A549 (cell line): ENCODE measurements around the gene SEMA5A. TPM values are rescaled to one million over a fixed set of nuclear protein-coding genes. Genes with fewer than 3 reads are reported as not detected.

Experiments used
- ATAC-seq, 2 experiments: fragments of 200-7000 bp in 1 of 2; fragments of >200 bp in 1 of 2; cut with Nextera tagmentation in 1 of 2; cut with Tn5 transposase in 1 of 2; 3 replicates each; pipeline versions ENCODE4 v1.8.0 to v1.9.1; 2018 to 2020; ENCODE audit warnings: mild to moderate bottlenecking in 1 of 2, moderate library complexity in 1 of 2
- CTCF ChIA-PET: fragments of 300-600 bp; sonication (Branson Sonifier 250); formaldehyde crosslinking; extraction: SDS; loops from one replicate; lab custom pipeline; 2021; ENCODE audit warnings: antibody characterized with exemption, inconsistent platforms; lab: Yijun Ruan, JAX
- POLR2A ChIA-PET: fragments of 350-600 bp; formaldehyde crosslinking; extraction: SDS; loops from one replicate; lab custom pipeline; 2021; ENCODE audit warnings: antibody characterized with exemption, inconsistent platforms; lab: Yijun Ruan, JAX
- DNase-seq, 2 experiments: peaks; one replicate each; pipeline versions ENCODE4 v3.0.0 to v3.0.0-alpha.2; 2011 to 2016; ENCODE audit warnings: low read depth in 1 of 2, low spot score in 1 of 2
- FAIRE-seq: peaks from 2 replicates; lab custom pipeline; 2011; peaks lifted over from hg19 to GRCh38; lab: Jason Lieb, UNC
- H3K27ac ChIP-seq, 2 experiments: fragments of >200 bp; sonication (Bioruptor Twin); formaldehyde crosslinking; 3 replicates each; pipeline ENCODE4 v1.5.1; 2016 to 2017
- H3K4me1 ChIP-seq: fragments of >200 bp; sonication (Bioruptor Twin); formaldehyde crosslinking; 3 replicates; pipeline ENCODE4 v1.6.1; 2016
- H3K4me2 ChIP-seq: fragments of >200 bp; sonication (Bioruptor Twin); formaldehyde crosslinking; 3 replicates; pipeline ENCODE4 v1.6.1; 2016
- H3K4me3 ChIP-seq: fragments of >200 bp; sonication (Bioruptor Twin); formaldehyde crosslinking; 3 replicates; pipeline ENCODE4 v1.5.1; 2016
- H3K9me3 ChIP-seq: fragments of >200 bp; sonication (Bioruptor Twin); formaldehyde crosslinking; 3 replicates; pipeline ENCODE4 v1.6.1; 2016
- ATOH8 ChIP-seq: fragments of 250-450 bp; sonication (Bioruptor Pico); IDR thresholded peaks from 2 replicates; pipeline ENCODE4 v1.5.0; 2020; ENCODE audit warnings: low read depth, mild to moderate bottlenecking, moderate library complexity
- CBX8 ChIP-seq: fragments of 200-600 bp; sonication (generic); IDR thresholded peaks from 2 replicates; pipeline ENCODE4 v1.6.1; 2016
- EHF ChIP-seq: fragments of 250-450 bp; sonication (Bioruptor Pico); IDR thresholded peaks from 2 replicates; pipeline ENCODE4 v1.5.0; 2020; ENCODE audit warnings: mild to moderate bottlenecking
- EHMT2 ChIP-seq: fragments of 200-600 bp; sonication (generic); IDR thresholded peaks from 2 replicates; pipeline ENCODE4 v1.6.1; 2016; ENCODE audit warnings: antibody characterized with exemption, low read depth, mild to moderate bottlenecking, moderate library complexity
- EP300 ChIP-seq, 2 experiments: fragments of >200 bp; sonication (Bioruptor Twin); formaldehyde crosslinking; IDR thresholded peaks; 2 replicates in 1 of 2; 3 replicates in 1 of 2; pipeline ENCODE4 v1.6.1; 2016 to 2017
- ESRRA ChIP-seq: fragments of 150-350 bp; IDR thresholded peaks from 2 replicates; pipeline ENCODE4 v1.6.1; 2014; ENCODE audit warnings: mild to moderate bottlenecking, low read length, borderline replicate concordance
- FOSB ChIP-seq: fragments of 250-450 bp; sonication (Bioruptor Pico); IDR thresholded peaks from 2 replicates; pipeline ENCODE4 v1.5.0; 2020; ENCODE audit warnings: mild to moderate bottlenecking, moderate library complexity
- FOSL2 ChIP-seq, 2 experiments: fragments of 450-650 bp in 1 of 2; fragments of >200 bp in 1 of 2; sonication (Bioruptor Twin) in 1 of 2; formaldehyde crosslinking; IDR thresholded peaks; 2 replicates each; pipeline versions ENCODE4 v1.5.0 to v1.6.1; 2016 to 2020; ENCODE audit warnings: mild to moderate bottlenecking in 1 of 2, moderate library complexity in 1 of 2
- FOXS1 ChIP-seq: fragments of 250-450 bp; sonication (Bioruptor Pico); IDR thresholded peaks from 2 replicates; pipeline ENCODE4 v1.5.0; 2020; ENCODE audit warnings: mild to moderate bottlenecking, moderate library complexity
- HOXB5 ChIP-seq: fragments of 250-450 bp; sonication (Bioruptor Pico); IDR thresholded peaks from 2 replicates; pipeline ENCODE4 v1.5.0; 2020; ENCODE audit warnings: mild to moderate bottlenecking, moderate library complexity
- JUN ChIP-seq, 2 experiments: fragments of >200 bp; sonication (Bioruptor Twin); formaldehyde crosslinking; IDR thresholded peaks; 2 replicates in 1 of 2; 3 replicates in 1 of 2; pipeline ENCODE4 v1.6.1; 2016 to 2017
- KDM5A ChIP-seq: fragments of 200-600 bp; sonication (generic); IDR thresholded peaks from 2 replicates; pipeline ENCODE4 v1.6.1; 2016; ENCODE audit warnings: antibody characterized with exemption, mild to moderate bottlenecking
- NR3C1 ChIP-seq: fragments of >200 bp; sonication (Bioruptor Twin); formaldehyde crosslinking; IDR thresholded peaks from 3 replicates; pipeline ENCODE4 v1.6.1; 2017
- PHF8 ChIP-seq: fragments of 200-600 bp; sonication (generic); IDR thresholded peaks from 2 replicates; pipeline ENCODE4 v1.6.1; 2016; ENCODE audit warnings: low read depth, mild to moderate bottlenecking, antibody characterized with exemption, moderate library complexity, borderline replicate concordance
- RCOR1 ChIP-seq: fragments of 150-350 bp; IDR thresholded peaks from 2 replicates; pipeline ENCODE4 v1.6.1; 2014; ENCODE audit warnings: antibody characterized with exemption, low read length, low read depth
- RNF2 ChIP-seq: fragments of 200-600 bp; sonication (generic); IDR thresholded peaks from 2 replicates; pipeline ENCODE4 v1.6.1; 2016; ENCODE audit warnings: low read depth, mild to moderate bottlenecking, antibody characterized with exemption, moderate library complexity, borderline replicate concordance
- SMC3 ChIP-seq: fragments of >200 bp; sonication (Bioruptor Twin); formaldehyde crosslinking; IDR thresholded peaks from 3 replicates; pipeline ENCODE4 v1.6.1; 2018; ENCODE audit warnings: inconsistent platforms
- ZC3H11A ChIP-seq: fragments of 450-650 bp; IDR thresholded peaks from 2 replicates; pipeline ENCODE4 v1.6.1; 2014; ENCODE audit warnings: antibody characterized with exemption, mild to moderate bottlenecking
- ZNF302 ChIP-seq: fragments of 250-450 bp; sonication (Bioruptor Pico); IDR thresholded peaks from 2 replicates; pipeline ENCODE4 v1.9.0; 2021; ENCODE audit warnings: inconsistent platforms, mild to moderate bottlenecking, moderate library complexity
- WGBS: methylation state at CpG from one replicate; pipeline ENCODE4 v1.1.6; 2017; ENCODE audit errors: missing lambda C conversion rate; 5-methylcytosine and 5-hydroxymethylcytosine counted together
- polyA plus RNA-seq, 4 experiments: library from polyadenylated mRNA; depleted of rRNA in 3 of 4; stranded (reverse); fragments of >200 nt; fragmentation: RNase III in 1 of 4; extraction: RNeasy Plus Mini Kit Qiagen cat#74134 plus additional on column Dnase treatment in 1 of 4; gene quantifications; 2 replicates in 3 of 4; 3 replicates in 1 of 4; pipeline ENCODE4 v1.2.3, GENCODE V29; 2011 to 2017
- TF ChIP-seq, protein P1 (sequence below): IDR thresholded peaks from 2 replicates; pipeline ENCODE4 v1.6.1; 2012
- TF ChIP-seq, protein P2 (sequence below): fragments of 150-350 bp; IDR thresholded peaks from 2 replicates; pipeline ENCODE4 v1.6.1; 2014; ENCODE audit warnings: low read depth, mild to moderate bottlenecking, low read length

Gene SEMA5A
- polyA plus RNA-seq, 2 of the 4 experiments (the other 2 are of a cell fraction): not detected

- ATAC-seq (peak; percentile 27 to 53; a peak in 4 of 6 replicates), DNase-seq (no peak), FAIRE-seq (no peak)
- peak overlapping the region; percentile 87 for H3K4me2 ChIP-seq
- WGBS: 9% methylated on average over 6 of the region's 6 CpGs
- H3K4me3 ChIP-seq: no peak overlapping the region; the same call in 2 of the 3 replicates
- H3K9me3 ChIP-seq: no peaks in the 10 kb centered on the region; the same call in 2 of the 3 replicates
- ChIA-PET CTCF (interaction anchor here (0.8 to 2.9 kb wide), 14 partner anchors 10 to 1604 kb away, joined by 3 to 27 read pairs (median 4); no protein-coding TSS in a partner anchor), POLR2A (no interaction called here)
- no peak for TF ChIP-seq ZC3H11A
- no peak for TF ChIP-seq RCOR1
- TF ChIP-seq KDM5A: no peak
- TF ChIP-seq CBX8: no peak
- no peak for TF ChIP-seq NR3C1
- H3K27ac ChIP-seq: no peak overlapping the region
- H3K4me1 ChIP-seq: peaks cover 15% of the 10 kb centered on the region
Measured at GRCh38 chr5:9544056-9544455, 1.8 kb downstream of the SEMA5A start.

- H3K27ac ChIP-seq: no peak overlapping the region
Measured at GRCh38 chr5:9543311-9543920, 2.5 kb downstream of the SEMA5A start.

DNA sequence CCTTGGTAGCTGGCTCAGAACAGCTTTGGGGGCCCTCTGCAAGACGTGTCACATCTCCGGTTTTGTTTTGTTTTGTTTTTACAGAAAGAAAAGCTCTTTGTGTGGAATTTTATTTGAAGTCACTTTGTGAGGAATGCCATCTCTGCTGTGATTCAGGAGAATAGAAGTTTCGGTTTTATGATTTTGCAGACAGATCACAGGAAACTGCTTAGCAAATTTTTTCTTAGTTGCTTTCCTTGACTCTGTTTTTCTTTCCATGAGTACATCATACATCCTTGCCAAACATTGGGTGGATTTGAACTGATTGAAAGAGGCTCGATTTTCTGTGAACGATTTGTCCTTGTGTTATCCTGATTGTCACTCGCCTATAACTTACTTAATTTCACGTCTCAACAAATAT lies 5.1 kb downstream of the SEMA5A start:
- DNase-seq: no peak
- no peak for ATAC-seq
- WGBS: 4% methylated on average over 7 of the region's 7 CpGs
- CTCF ChIA-PET: no interaction called here
- TF ChIP-seq ATOH8 (CRISPR knock-in tag) (no peak), EHF (CRISPR knock-in tag) (no peak), ZNF302 (CRISPR knock-in tag) (no peak), EHMT2 (no peak), PHF8 (no peak)
- TF ChIP-seq, protein P1, sequence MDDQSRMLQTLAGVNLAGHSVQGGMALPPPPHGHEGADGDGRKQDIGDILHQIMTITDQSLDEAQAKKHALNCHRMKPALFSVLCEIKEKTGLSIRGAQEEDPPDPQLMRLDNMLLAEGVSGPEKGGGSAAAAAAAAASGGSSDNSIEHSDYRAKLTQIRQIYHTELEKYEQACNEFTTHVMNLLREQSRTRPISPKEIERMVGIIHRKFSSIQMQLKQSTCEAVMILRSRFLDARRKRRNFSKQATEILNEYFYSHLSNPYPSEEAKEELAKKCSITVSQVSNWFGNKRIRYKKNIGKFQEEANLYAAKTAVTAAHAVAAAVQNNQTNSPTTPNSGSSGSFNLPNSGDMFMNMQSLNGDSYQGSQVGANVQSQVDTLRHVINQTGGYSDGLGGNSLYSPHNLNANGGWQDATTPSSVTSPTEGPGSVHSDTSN: no peak
- TF ChIP-seq, all 56 proteins: peak for 0
- H3K4me1 ChIP-seq: peaks cover 15% of the 10 kb centered on the region
- POLR2A ChIA-PET: no interaction called here
- H3K4me2 ChIP-seq: no peak overlapping the region
- no peak for FAIRE-seq
- no peak overlapping the region for H3K27ac ChIP-seq
- no peak overlapping the region for H3K4me3 ChIP-seq
- H3K9me3 ChIP-seq: no peaks in the 10 kb centered on the region; the same call in 2 of the 3 replicates

More at GRCh38 chr5:9543311-9543920, 2.5 kb downstream of the SEMA5A start:
- FAIRE-seq: no peak
- ChIA-PET CTCF (interaction anchor here (0.7 to 2.9 kb wide), 12 partner anchors 9 to 1603 kb away, joined by 3 to 27 read pairs (median 6); no protein-coding TSS in a partner anchor), POLR2A (no interaction called here)
- no peak for ATAC-seq
- no peak for DNase-seq
- whole genome bisulfite sequencing: 23% methylated on average over 10 of the region's 10 CpGs
- peaks cover 15% of the 10 kb centered on the region for H3K4me1 ChIP-seq
- no peak overlapping the region for H3K4me3 ChIP-seq
- H3K9me3 ChIP-seq: no peaks in the 10 kb centered on the region; the same call in 2 of the 3 replicates
- TF ChIP-seq SMC3 (no peak), EP300 (IDR thresholded peaks at IDR 0.05) (no peak), FOXS1 (CRISPR knock-in tag) (no peak), FOSL2 (IDR thresholded peaks at IDR 0.05) (no peak), FOSL2 (CRISPR knock-in tag; IDR thresholded peaks at IDR 0.05) (no peak), RNF2 (no peak), JUN (IDR thresholded peaks at IDR 0.05) (no peak), ESRRA (no peak), HOXB5 (CRISPR knock-in tag) (no peak), FOSB (CRISPR knock-in tag) (no peak)
- TF ChIP-seq, protein P1: no peak
- TF ChIP-seq, protein P2, sequence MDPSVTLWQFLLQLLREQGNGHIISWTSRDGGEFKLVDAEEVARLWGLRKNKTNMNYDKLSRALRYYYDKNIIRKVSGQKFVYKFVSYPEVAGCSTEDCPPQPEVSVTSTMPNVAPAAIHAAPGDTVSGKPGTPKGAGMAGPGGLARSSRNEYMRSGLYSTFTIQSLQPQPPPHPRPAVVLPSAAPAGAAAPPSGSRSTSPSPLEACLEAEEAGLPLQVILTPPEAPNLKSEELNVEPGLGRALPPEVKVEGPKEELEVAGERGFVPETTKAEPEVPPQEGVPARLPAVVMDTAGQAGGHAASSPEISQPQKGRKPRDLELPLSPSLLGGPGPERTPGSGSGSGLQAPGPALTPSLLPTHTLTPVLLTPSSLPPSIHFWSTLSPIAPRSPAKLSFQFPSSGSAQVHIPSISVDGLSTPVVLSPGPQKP: no peak
- H3K4me2 ChIP-seq: no peak overlapping the region
